ENCODE results near the gene UGT2B10.
"Not testable (repeated sequence)": the region's sequence is repeated elsewhere in the genome, so short reads cannot be mapped to it uniquely, and the experiment has no call there.

UGT2B10 gene

DNA sequence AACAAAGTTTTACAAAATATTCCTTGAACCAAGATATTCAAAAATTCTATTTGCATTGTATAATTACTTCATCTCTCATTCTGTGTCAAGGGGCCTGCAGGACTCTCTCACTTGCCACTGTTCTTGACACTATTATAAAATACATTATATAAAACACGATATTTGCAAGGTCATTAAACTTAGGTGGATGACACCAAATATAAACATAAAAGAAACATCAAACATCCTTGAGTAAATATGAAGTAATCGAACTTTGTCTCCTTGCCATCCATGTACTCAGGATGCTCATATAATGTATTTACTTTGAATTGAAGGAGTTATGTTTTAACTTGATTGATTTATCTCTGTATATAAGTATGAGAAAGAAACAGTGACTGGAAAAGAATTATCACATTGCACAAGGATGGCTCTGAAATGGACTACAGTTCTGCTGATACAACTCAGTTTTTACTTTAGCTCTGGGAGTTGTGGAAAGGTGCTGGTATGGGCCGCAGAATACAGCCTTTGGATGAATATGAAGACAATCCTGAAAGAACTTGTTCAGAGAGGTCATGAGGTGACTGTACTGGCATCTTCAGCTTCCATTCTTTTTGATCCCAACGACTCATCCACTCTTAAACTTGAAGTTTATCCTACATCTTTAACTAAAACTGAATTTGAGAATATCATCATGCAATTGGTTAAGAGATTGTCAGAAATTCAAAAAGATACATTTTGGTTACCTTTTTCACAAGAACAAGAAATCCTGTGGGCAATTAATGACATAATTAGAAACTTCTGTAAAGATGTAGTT, at the start of gene UGT2B10:
Gene UGT2B10, plus strand, starts transcription at position 378 of the 793 bp plus-strand sequence. Its CDS starts 26 bp downstream, at position 404.
- H3K36me3 ChIP-seq; H3K27ac ChIP-seq; H3K4me1 ChIP-seq; intact Hi-C loops (cut with DNase I; ENCODE audit: low total_unique reads); H3K9me3 ChIP-seq; H3K4me3 ChIP-seq; H3K27me3 ChIP-seq; DNase-seq: not testable (repeated sequence)

DNA sequence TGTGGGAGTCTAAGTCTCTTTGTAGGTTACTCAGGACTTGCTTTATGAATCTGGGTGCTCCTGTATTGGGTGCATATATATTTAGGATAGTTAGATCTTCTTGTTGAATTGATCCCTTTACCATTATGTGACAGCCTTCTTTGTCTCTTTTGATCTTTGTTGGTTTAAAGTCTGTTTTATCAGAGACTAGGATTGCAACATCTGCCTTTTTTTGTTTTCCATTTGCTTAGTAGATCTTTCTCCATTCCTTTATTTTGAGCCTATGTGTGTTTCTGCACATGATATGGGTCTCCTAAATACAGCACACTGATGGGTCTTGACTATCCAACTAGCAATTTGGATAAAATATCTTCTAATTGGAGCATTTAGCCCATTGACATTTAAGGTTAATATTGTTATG, 44.0 kb upstream of the UGT2B10 start:
- H3K27ac ChIP-seq; DNase-seq; H3K4me3 ChIP-seq; H3K36me3 ChIP-seq; H3K4me1 ChIP-seq; H3K27me3 ChIP-seq; intact Hi-C loops (cut with DNase I; ENCODE audit: low total_unique reads); H3K9me3 ChIP-seq: not testable (repeated sequence)

DNA sequence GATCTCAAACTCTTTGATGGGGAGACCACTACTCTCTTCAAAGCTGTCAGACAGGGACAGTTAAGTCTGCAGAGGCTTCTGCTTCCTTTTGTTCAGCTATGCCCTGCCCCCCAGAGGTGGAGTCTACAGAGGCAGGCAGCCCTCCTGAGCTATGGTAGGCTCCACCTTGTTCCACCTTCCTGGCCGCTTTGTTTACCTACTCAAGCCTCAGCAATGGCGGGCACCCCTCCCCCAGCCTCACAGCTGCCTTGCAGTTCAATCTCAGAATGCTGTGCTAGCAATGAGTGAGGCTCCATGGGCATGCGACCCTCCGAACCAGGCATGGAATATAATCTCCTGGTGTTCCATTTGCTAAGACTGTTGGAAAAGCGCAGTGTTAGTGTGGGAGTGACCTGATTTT, 42.1 kb upstream of the UGT2B10 start:
- intact Hi-C loops (cut with DNase I; ENCODE audit: low total_unique reads), result no loop called here
- TF ChIP-seq, protein P1, sequence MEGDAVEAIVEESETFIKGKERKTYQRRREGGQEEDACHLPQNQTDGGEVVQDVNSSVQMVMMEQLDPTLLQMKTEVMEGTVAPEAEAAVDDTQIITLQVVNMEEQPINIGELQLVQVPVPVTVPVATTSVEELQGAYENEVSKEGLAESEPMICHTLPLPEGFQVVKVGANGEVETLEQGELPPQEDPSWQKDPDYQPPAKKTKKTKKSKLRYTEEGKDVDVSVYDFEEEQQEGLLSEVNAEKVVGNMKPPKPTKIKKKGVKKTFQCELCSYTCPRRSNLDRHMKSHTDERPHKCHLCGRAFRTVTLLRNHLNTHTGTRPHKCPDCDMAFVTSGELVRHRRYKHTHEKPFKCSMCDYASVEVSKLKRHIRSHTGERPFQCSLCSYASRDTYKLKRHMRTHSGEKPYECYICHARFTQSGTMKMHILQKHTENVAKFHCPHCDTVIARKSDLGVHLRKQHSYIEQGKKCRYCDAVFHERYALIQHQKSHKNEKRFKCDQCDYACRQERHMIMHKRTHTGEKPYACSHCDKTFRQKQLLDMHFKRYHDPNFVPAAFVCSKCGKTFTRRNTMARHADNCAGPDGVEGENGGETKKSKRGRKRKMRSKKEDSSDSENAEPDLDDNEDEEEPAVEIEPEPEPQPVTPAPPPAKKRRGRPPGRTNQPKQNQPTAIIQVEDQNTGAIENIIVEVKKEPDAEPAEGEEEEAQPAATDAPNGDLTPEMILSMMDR (IDR thresholded peaks at IDR 0.05), result no peak

DNA sequence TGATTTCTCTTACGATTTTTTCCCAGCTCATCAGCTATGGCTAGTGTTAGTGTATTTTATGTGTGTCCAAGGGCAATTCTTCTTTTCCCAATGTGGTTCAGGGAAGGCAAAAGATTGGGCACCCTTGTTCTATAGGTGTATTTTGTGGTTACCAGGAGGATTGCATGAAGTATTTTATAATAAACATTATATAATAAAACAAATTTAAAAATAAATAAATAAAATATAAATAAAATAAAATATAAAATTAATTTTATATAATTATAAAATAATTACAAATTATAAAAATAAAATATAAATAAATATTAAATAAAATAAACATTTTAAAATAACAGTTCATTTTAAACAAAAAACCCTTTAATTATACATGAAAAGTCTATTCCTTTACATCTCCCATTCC, 35.6 kb upstream of the UGT2B10 start:
- H3K4me3 ChIP-seq, result no peak overlapping the region
- intact Hi-C loops (cut with DNase I; ENCODE audit: low total_unique reads), result no loop called here
- no peaks in the 10 kb centered on the region for H3K4me1 ChIP-seq
- H3K27me3 ChIP-seq, result no peaks in the 10 kb centered on the region
- peaks cover 0 to 4% (median 2%) of the 10 kb centered on the region in 3 donors for H3K9me3 ChIP-seq
- no peak for DNase-seq
- H3K27ac ChIP-seq, result no peak overlapping the region
- TF ChIP-seq, protein P1 (IDR thresholded peaks at IDR 0.05), result no peak
- no peaks in the 10 kb centered on the region for H3K36me3 ChIP-seq

More for the DNA sequence above, 42.1 kb upstream of the UGT2B10 start:
- H3K9me3 ChIP-seq, result no peaks in the 10 kb centered on the region
- H3K27ac ChIP-seq, result no peak overlapping the region
- no peak for DNase-seq
- no peaks in the 10 kb centered on the region for H3K27me3 ChIP-seq
- no peaks in the 10 kb centered on the region for H3K4me1 ChIP-seq
- no peak overlapping the region for H3K4me3 ChIP-seq
- H3K36me3 ChIP-seq, result no peaks in the 10 kb centered on the region

DNA sequence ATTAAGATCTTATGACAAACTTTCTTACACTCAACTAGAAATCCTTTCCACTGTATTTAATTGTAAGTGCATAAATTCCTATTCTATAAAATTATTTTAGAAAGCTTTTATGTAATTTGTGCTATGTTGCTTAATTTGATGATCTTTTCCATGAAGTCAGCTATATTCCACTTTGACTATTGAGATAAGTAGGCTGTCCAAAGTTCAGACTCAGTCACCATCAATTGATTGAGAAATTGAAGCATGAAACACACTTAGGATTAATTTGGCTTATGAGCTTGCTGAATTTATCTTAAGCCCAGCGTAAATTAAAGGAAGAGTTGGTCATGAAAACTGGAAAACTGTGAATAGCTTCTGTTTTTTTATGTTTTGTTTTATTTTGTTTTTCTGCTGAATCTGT, 18.7 kb upstream of the UGT2B10 start:
- H3K9me3 ChIP-seq, result no peaks in the 10 kb centered on the region
- no peak overlapping the region for H3K27ac ChIP-seq
- no peaks in the 10 kb centered on the region for H3K27me3 ChIP-seq
- H3K4me1 ChIP-seq, result no peaks in the 10 kb centered on the region
- no peak for DNase-seq
- TF ChIP-seq, protein P1 (IDR thresholded peaks at IDR 0.05), result no peak
- intact Hi-C loops (cut with DNase I; ENCODE audit: low total_unique reads), result no loop called here
- no peaks in the 10 kb centered on the region for H3K36me3 ChIP-seq
- no peak overlapping the region for H3K4me3 ChIP-seq

DNA sequence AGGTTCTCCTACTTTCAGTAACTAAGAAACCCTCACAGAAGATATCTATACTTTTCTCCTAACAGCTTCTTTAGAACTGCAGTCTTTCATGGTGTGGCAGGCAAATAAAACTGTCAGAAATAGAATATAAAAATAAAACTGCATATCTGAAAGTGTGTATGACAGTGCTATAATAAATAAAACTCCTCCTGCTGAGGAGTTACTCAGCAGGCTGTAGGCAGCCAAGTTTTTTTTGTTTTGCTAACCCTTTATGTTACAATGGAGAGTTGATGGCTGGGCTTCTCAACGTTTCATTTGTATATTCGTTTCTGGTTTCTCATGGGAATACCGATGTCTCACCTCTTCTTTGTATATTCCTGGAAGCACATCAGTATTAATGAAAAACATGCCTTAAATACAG, 18.2 kb upstream of the UGT2B10 start:
- Histone ChIP-seq H3K27me3 (no peaks in the 10 kb centered on the region), H3K4me1 (no peaks in the 10 kb centered on the region), H3K27ac (no peak overlapping the region), H3K36me3 (no peaks in the 10 kb centered on the region), H3K4me3 (no peak overlapping the region), H3K9me3 (no peaks in the 10 kb centered on the region)
- no peak for DNase-seq
- intact Hi-C loops (cut with DNase I; ENCODE audit: low total_unique reads), result no loop called here
- TF ChIP-seq, protein P1 (IDR thresholded peaks at IDR 0.05), result no peak
